ENCODE results near the gene NAALADL1.
"Not testable (repeated sequence)": the region's sequence is repeated elsewhere in the genome, so short reads cannot be mapped to it uniquely, and the experiment has no call there.

The NAALADL1 gene

DNA sequence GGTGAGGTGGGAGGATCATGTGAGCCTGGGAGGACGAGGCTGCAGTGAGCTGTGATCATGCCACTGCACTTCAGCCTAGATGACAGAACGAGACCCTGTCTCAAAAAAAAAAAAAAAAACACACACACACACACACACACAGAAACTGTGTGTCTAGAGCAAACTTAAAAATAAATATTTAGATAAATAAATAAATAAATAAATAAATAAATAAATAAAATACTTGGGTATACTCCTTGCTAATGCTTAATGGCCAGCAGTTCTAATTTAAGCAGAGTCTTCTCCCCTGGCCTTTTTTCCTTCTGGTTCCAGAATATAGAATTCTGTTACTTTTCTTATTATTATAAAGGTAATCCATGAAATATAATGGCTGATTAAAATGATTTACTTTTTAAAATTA is 49.5 kb downstream of the NAALADL1 start:
- no peak for FAIRE-seq

GRCh38 chr11:65008016-65008415 is 50.3 kb downstream of the NAALADL1 start:
- FAIRE-seq, result no peak

- not testable (repeated sequence) for FAIRE-seq
These were observed 54.4 kb downstream of the NAALADL1 start for GRCh38 chr11:65003968-65004367.

DNA sequence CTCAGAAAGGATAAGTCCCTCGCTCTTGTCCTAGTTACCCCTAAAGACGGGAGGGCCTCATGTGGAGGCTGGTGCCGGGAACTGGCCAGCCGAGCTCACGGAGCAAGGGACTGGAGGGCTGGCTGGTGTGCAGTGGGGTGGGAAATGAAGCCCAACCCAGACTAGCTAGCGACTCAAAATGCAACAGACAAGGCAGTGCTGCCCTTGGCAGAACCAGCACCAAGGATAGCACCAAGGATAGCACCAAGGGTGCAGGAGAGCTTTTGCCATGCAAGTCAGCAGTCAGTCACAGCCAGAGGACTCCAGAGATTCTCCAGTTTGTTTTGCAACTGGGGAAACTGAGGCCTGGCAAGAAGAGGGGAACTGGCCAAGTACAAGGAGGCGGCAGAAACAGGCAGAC is 55.1 kb downstream of the NAALADL1 start:
- FAIRE-seq, result no peak

- FAIRE-seq, result no peak
These were observed 55.6 kb downstream of the NAALADL1 start for GRCh38 chr11:65002706-65003105.

DNA sequence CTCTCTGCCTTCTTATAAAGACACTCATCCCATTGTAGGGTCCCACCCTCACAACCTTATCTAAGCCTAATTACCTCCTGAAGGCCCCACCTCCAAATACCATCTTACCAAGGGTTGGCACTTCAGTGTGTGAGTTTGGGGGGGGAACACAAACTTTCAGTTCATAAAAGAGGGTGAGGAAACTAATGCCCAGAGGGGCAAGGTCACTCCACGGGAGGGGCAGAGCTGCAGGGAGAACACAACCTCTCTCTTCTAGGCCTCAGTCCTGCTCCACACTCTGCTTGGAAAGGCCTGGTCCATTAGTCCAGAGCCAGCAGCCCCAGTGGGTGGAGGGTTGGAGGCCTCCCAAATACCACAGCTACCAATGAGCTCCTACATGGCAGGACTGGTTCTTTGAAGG is 58.9 kb downstream of the NAALADL1 start:
- no peak for FAIRE-seq

- no peak for FAIRE-seq
These were observed 59.5 kb downstream of the NAALADL1 start for GRCh38 chr11:64998690-64999431.

DNA sequence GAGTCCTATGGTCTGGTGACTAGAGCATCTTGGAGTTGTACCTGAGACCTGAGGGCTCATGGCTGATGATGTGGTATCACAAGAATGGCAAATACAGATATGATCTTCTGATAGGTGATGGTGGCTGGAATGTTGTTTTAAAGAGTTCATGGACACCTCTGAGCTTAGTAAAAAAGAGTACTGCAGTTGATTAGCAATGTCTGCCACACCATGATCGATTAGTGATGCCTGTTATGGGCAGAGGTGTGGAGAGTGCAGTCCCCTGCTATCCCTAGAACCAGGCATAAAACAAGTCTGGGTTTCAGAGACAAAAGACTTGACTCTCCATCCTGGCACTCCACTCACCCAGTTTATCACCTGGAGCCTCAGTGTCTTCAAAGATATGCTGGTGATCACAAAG is 60.2 kb downstream of the NAALADL1 start:
- FAIRE-seq, result no peak

DNA sequence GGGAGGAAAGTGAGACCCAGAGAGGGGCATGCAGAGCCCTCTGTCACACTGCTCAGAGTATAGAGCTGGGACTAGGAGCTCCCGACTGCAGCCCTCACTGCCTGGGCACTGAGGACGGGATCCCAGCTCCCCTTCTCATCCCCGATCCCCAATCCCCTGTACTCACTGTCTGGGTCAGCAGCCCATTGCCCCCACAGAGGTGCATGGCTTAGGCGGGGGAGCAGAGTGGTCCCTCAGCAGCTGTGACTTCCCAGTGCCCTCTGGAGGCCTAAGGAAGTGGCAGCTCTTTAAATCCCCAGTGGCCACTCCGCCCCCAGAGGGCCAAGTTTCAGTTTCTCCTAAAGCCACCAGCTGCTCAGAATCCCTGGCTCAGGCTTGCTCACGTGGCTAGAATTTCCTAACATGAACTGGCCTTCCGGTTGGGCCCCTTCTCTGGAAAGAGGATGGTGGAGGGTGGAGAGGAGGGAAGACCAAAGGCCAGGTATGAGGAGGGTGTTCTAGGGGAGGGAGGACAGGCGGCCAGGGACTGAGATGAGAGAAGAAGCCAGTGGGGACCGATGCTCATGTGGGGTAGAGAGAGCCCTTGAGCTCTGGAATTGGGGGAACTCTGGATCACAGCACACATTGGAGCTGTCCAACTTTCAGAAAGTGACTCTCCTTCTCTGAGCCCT is 61.5 kb downstream of the NAALADL1 start, which contains the start of gene BATF2:
Gene BATF2, minus strand, starts transcription at position 262 of the 671 bp plus-strand sequence. Its CDS starts 57 bp downstream, at position 205.
- FAIRE-seq, result no peak

- no peak for FAIRE-seq
These were observed 62.0 kb downstream of the NAALADL1 start for GRCh38 chr11:64996327-64996709.
